Measurements from ENCODE around the gene KLK2.
"Not testable (repeated sequence)": the region's sequence is repeated elsewhere in the genome, so short reads cannot be mapped to it uniquely, and the experiment has no call there.

The KLK2 gene

DNA sequence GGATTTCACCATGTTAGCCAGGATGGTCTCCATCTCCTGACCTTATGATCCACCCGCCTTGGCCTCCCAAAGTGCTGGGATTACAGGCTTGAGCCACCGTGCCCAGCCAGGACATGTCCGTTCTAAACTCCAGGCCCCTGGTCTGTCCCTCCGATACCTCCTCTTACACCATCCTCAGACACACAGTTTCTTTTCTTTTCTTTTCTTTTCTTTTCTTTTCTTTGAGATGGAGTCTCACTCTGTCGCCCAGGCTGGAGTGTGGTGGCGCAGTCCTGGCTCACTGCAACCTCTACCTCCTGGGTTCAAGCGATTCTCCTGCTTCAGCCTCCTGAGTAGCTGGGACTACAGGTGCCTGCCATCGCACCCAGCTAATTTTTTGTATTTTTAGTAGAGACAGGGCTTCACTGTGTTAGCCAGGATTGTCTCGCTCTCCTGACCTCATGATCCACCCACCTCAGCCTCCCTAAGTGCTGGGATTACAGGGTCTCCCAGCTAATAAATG, 22.9 kb downstream of the KLK2 start:
- not testable (repeated sequence) for DNase-seq

DNA sequence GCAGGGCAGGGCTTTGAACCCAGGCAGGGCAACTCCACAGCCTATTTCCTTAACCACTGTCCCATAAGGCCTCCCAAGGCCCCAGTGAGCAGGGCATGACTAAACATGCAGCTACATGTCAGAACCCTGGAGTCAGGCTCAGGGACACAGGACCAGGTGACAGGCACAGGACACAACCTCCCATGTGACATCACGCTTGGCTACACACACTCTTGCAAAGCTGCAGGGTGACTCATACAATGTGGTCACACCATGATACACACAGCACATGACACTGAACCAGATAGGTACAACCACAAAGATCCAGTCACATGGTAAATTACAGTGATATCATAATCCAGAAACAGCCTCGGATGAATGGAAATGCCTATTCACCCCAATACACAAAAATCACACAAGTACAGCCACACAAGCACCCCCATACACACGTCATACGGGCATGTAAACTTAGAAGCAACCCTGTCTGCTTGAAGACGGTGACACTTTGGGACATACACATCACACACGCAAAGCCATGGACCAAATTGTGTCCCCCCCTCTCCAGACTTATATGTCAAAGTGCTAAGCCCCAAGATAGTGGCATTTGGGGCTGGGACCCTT, 23.5 kb downstream of the KLK2 start:
- DNase-seq: no peak

DNA sequence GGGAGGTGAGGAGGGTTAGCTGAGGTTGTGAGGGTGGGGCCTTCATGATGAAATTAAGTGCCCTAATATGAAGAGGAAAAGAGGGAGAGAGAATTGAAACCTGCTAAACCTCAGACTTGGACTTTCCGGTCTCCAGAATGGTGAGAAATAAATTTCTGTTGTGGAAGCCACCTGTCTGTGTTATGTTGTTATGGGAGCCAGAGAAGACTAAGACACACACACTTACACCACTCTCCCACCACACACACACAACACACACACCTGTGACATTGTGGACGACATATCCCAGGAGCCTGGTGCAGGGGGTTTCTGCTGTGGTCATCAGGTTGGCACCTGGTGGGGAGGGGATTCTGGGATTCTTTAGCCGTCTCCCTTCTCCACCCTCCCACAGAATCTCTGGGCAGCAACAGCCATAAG, 24.0 kb downstream of the KLK2 start:
- DNase-seq: no peak

DNA sequence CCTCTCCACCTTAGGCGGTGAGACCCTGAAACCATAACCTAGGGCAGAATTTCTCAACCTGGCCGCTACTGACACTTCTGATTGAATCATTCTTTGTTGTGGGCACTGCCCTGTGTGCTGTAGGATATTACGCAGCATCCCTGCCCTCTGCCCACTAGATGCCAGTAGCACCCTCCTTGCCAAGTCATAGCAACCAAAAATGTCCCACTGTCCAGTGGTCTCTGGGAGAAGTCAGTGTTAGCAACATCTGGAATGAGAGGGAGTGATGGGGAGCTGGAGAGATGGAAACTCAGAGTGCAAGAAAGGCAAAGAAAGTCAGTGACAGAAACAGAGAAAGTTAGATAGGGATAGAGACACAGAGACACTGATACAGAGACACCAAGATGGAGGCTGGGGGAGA, 24.4 kb downstream of the KLK2 start:
- DNase-seq: no peak

DNA sequence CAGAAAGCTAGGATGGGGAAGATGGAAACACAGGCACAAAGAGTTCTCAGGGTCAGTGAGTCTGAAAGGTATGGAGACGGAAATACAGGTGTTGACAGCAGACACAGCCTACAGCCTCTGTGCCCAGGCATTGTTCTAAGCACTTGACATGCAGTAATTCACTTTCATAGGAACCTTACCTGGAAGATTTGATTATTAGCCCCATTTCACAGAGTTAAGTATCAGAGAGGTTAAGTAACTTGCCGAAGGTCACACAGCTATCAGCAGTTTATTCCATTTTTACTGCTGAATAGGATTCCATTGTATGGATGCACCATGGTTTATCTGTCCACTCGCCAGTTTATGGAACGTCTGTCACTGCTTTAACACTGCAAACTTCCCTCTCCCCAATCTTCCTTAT, 24.8 kb downstream of the KLK2 start:
- DNase-seq: no peak

DNA sequence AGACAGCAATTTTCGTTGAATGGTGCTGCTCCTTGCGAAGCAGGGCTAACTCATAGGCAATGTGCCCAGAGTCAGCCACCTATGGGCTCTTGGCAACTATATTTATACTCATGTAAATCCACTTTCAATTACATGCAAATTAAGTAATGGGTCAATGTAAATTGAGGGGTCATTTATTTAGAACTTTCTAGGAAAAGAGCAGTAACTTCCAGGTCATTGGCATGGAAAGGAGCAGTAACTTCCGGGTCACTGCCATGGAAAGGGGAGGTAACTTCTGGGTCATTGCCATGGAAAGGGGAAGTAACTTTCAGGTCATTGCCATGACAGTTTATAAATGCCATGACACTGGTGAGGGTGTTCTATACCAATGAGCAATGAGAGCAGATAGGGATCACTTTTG, 26.3 kb downstream of the KLK2 start:
- no peak for DNase-seq

DNA sequence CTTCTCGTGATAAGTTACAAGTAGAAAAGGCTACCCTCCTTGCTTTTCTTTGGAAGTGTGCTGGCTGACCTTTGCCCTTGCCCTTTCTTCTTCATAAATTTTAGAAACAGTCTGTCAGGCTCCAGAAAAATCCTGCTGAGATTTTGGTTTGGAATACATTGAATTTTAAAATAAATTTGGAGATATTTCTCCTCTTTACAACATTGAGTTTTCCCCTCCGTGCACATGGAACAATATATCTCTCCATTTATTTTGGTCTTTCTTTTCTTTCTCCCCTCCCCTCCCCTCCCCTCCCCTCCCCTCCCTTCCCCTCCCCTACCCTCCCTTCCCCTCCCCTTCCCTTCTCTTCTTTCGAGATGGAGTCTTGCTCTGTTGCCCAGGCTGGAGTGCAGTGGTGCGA, 29.4 kb downstream of the KLK2 start:
- no peak for DNase-seq

DNA sequence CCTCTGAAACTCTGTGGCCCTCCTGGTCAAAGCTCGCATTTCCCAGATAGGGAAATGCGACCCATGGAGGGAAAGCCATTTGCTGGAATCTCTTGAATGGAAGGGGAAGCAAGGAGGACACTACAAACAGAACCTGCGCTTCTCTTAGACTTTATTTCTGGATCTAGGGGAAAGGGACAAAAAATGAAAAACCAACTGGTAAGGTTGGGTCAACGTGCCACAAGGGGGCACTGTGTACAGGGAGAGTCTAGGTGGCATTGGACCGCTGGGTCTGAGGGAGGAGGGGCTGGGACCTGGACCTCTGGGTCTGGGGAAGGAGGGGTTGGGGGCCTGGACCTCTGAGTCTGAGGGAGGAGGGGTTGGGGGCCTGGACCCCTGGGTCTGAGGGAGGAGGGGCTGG, 33.0 kb downstream of the KLK2 start:
- peak; percentile 29 to 54 for DNase-seq

DNA sequence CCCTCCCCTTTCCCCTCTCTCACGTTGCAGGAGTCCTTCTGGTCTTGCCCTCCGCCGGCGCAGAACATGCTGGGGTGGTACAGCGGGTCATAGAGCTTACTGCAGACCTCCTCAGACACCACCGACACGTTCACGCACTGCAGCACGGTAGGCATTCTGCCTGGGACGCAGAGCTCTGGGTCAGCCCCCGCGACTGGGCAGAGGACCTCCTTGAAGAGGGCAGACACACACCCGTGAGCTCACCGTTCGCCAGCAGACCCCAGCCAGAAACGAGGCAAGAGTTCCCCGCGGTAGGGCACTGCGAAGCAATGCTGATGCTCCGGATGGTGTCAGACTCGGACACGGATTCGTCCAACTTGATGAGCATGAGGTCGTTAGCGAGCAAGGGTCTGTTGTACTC, 35.1 kb downstream of the KLK2 start:
- DNase-seq: no peak

DNA sequence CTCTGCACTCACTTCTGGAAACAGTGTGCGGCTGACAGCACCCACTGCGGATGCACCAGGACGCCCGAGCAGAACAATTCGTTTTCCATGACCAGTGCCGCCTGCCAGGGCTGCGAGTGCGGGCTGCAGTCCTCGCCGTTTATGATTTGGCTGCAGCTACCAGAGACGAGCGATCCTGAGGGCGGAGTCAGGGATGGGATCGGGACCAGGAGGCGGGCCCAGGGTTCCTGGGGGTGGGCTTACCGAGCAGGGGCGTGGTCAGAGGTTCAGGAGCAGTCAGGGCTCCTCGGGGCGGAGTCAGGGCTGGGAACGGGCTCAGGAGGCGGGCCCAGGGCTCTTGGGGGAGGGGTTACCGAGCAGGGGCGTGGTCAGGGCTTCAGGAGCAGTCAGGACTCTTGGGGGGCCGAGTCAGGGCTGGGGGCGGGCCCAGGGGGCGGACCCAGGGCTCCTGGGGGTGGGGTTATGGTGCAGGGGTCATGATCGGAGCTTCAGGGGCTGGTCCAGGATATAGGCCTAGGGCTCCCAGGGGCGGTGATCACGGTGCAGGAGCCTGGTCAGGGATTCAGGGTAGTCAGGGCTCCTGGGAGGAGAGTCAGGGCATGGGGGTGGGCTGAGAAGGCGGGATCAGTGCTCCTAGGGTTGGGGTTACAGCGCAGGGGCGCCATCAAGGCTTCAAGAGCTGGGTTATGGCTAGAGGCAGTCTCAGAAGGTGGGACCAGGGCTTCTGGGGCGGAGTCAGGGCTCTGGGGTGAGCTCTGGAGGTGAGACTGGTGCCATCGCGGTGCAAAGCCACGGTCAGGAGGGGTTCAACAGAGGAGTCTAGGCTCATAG, 36.2 kb downstream of the KLK2 start:
- DNase-seq: no peak

DNA sequence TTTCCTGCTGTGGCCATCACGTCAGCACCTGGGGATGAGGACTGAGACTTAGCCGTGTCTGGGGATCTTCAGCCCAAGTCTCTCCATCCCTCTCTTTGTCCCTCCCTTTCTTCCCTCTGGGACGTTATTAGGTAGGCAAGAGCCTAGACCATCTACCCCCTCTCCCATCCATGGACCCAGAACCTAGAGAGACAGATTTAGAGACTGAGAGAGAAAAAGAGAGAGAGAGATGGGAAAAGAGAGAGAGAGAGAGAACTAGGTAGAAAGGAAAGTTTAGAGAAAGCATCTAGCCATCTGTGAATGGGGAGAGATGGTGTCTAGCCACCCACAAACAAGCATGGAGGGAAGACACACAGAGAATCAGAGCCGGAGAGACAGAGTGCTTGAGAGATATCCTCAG, 37.5 kb downstream of the KLK2 start:
- DNase-seq: no peak

DNA sequence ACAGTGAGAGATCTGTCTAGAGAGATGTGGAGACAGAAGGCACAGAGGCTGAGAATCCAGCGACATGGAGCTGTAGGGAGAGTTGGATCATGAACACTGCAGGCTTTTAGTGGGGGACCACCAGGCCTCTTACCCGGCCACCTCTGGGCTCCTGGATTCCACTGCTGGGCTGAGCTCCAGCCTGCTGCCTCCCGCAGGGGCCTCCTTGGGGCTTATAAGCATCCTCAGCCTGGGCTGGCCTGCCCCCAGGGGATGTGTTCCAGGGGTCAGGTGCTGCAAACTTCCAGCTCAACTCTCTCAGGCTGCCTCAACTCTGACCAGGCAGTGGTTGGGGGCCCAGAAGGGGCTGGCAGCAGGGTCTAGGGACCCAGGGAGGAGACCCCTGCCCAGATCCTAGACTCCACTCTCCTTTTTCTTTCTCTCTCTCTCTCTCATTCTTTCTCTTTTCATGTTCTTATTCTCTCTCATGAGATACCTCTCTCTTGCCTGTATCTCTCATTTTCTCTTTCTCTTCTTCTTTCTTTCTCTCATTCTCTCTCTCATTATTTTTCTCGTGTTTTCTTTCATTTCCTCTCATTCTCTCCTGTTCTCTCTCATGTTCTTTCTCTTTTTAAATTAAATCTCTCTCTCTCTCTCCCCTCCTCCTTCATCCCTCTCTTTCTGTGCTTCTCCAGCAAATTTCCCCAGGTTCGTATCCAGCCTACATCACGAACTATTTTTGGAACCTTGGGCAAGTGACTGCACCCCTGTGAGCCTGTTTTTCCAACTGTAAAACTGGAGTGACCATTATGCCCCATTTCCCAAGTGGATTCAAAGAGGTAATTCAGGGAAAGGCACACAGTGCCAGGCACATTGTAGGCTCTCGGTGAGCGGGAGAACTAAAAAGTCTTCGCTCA, 38.2 kb downstream of the KLK2 start, which contains the start of gene KLK4:
Gene KLK4 (minus strand): TSS at position 190 of the 896 bp plus-strand sequence. CDS start 657 bp downstream, outside the sequence.
- no peak for DNase-seq

DNA sequence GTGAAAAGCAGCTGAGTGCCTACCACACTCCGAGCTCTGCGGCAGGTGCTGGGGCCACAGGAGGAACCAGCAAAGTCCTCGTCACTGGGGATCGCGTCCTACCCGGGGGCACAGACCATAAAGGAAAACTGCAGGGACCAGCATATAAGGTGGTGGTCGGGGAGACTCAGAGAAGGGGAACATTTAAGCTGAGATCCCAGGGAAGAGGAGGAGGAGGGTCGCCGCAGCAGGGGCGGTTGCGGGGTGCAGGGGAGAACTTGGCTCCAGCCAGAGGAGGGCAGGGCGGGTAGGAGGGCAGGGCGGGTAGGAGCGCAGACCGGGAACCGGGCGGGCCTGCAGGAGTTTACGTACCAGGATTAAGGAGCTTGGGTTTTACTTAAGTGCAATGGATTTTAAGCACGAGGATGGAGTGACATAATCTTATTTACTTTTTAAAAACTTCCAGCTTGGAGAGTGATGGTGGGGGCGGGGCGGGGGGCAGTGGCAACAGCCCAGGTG, 38.9 kb downstream of the KLK2 start:
- no peak for DNase-seq

DNA sequence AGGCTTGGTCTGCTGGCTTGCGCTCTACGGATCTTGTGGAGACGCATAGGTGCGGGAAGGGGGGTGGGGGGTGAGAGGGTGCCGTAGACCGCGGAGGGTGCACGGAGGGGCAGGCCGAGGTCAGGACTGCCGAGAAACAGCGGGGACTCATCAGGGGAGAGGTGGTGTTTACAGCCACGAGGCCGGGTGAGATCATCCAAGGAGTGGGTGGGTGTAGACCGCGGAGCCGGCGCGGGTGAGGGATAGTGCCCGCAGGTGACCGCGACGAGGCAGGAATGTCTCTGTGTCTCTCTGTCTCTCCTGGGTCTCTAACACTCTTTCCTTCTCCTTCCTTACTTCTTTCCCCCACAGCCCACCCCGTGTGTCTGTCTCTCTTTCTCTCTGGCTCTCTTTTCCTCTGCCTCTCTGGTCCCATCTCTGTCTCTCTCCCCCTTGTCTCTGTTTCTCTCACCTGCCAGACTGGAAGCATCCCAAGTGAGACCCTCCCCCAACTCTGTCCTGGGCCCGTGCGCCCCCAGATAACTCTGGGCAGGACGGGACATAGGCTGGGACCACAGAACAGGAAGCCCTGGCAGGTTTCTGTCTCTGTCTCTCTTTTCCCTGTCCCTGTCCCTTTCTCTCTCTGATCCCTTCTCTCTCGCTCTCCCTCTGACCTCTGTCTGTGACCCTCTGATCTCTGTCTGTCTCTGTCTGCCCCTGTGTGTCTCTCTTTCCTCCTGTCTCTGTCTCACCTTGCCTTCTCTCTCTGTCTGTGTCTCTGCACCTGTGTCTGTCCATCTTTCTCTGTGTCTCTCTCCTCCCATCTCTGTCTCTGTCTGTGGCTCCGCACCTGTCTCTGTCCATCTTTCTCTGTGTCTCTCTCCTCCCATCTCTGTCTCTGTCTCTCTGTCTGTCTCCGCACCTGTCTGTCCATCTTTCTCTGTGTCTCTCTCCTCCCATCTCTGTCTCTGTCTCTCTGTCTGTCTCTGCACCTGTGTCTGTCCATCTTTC, 39.8 kb downstream of the KLK2 start:
- DNase-seq: no peak

DNA sequence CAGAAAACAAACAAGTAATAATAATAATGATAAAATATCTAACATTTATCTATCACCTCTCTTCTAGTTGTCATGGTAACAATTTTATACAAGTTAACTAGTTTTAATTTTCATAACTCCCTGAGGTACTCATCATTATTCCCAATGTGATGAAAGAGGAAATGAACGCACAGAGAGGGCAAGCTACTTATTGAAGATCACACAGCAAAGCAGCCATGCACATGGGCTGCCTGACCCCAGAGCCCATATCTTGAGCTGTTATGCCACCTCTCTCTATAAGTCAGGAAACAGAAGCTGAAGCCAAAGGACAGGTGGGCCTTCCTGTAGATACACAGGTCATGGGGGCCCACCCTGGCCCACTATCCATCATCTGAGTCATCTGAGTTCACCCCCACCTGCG, 42.8 kb downstream of the KLK2 start:
- DNase-seq: no peak

DNA sequence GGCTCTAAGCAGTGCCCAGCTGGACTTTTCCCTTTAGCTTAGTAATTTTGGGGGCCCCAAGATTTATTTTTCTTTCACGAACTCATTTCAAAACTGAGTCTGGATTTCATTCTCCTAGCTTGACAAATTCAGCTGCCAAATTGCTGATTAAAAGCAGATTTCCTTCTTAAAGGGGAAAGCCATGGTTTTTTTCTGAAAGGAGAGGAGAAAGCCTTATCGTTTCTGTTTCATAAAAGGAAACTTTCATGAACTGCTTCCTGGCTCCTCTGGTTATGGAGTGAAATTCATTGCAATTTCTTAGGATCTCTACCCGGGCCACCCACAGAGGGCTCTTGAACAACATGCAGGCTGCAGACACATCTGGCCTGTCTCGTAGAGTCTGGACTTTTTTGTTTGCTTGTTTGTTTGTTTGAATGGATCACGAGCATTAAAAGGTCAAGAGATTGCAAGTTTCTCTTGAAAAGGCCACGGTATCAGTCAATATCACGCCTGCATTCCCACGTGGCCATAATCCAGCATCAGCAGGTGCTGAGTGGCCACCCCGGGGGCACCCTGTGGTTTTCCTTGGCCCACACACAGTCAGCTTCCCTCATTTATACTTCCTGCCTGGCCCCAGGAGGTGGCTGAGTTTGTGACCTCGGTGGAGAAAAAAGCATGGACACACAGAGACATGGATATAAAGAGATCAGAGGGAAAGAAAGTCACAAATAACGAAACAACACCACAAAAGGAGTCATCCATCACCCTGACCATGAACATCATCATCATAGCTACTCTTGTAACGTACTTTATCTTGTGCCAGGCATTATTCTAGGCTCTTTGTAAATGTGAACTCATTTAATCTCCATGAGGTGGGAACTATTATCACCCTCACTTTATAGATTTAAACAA, 48.4 kb downstream of the KLK2 start:
- DNase-seq: no peak

DNA sequence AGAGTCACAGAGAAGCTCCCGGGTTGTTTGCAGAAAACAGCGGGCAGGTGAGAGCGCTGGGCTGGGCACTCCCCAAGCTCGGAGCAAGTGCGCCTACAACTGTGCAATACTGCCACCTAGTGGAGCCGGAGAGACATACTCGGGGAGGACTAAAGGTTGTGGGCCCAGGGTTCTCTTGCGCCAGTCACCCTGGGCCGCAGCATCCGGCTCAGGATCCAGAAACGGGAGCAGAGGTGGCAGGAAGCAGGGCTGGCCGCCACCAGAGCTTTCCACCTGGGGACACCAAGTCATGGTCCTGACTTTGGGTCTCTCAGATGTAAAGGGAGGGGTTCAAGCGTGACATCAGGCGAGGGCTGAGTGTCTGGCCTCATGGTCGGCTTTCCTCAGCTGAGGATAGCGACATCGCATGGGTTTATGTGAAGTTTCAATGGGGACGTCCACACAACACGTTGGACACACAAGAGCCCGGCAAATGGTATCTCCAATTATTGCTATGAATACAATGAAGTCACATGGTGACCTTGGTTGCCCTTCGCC, 49.1 kb downstream of the KLK2 start:
- DNase-seq: peak; percentile 77 to 79

DNA sequence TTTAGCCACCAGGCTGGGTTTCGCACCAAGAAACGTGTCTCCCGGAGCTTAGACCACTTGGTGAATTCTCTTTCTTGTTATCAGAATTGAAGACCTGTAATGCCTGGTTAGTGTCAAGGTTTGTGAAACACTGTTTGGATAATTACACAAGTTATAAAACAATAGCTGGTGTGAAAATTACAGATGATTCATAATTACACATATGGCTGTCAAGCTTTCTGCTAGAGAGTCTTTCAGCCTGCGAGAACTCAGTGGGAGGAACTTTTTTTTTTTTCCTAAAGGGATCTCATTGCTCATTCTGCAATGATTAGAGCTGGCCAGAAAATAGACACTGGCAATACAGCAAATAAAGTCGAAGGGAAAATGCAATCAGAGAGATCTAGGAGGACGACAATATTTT, 51.3 kb downstream of the KLK2 start:
- no peak for DNase-seq

DNA sequence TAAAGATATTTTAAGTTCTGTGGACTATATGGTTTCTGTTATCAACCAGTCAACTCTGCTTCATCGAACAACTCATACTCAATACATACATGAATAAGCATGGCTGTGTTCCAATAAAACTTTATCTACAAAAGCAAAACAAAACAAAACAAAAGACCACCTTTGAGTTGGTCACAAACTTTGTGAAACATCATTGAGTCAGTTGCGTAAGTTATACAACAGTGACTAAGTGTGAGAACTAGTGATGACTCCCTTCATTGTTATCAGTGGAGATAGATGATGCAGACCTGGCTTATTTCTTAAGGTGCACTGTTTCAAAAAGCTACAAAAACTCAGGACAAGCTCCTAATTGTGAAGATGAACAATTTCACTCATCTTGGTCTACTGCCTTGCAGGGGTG, 52.5 kb downstream of the KLK2 start:
- no peak for DNase-seq

DNA sequence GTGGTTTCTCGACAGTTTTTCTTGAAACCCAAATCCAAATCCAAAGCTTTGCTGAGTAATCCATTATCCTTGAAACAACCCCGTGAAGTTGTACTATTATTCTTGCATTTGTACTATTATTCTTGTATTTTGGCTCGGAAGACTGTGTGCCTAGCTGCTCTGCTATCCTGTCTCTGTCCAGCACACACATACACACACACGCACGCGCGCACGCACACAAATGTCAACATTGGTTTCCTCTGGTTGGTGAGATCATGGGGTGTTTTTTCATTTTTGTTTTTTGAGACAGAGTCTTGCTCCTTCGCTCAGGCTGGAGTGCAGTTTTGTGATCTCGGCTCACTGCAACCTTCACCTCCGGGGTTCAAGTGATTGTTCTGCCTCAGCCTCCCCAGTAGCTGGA, 52.9 kb downstream of the KLK2 start:
- DNase-seq: no peak

DNA sequence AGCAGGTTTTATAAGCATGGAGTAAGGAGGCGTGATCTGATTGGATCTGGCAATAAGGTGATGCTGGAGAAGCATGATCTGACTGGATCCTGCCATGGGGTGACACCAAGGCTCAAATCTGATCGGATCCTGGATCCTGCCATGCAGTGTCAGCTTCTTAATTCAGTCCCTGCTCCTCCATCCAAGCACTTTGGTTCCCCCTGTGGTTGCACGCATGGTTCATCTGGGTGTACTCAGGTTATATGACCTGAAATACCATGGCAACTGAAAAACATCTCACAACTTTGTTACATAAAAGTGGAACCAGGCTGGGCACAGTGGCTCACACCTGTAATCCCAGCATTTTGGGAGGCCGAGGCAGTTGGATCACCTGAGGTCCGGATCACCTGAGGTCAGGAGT, 55.6 kb downstream of the KLK2 start:
- no peak for DNase-seq

Data from Kasumi-1 (cell line).